ENCODE measurements around the gene TIPARP.

DNA sequence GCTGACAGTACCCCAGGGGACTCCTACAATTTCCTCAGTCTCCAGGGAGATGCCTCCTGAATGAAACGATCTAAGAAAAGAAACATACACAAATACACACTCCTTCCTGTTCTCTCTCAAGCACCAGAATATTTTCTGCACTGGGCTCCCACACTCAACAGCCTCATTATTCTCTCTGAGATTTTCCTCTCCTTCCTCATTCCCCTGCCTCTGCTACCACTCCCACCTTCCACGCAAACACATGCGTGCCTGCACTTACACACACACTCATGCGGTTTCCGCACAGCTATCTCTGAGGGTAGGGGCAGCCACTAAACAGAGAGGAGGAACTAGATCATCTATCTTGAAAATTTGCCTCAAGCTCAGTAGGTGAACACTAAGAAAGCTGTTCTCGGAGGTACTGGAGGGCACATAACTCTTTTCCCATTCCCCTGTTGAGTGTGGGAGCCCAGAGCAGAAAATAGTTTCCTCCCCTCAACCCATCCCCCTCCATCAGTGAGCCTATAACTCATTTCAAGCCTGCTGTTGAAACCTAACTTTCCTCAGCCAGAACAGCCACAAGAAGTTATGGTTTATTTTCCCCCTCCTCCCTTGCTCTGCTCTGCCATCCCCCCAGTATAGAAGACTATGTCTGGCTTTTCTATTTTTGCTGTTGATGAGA, 30.5 kb upstream of the TIPARP start:
- TF ChIP-seq, protein P1, sequence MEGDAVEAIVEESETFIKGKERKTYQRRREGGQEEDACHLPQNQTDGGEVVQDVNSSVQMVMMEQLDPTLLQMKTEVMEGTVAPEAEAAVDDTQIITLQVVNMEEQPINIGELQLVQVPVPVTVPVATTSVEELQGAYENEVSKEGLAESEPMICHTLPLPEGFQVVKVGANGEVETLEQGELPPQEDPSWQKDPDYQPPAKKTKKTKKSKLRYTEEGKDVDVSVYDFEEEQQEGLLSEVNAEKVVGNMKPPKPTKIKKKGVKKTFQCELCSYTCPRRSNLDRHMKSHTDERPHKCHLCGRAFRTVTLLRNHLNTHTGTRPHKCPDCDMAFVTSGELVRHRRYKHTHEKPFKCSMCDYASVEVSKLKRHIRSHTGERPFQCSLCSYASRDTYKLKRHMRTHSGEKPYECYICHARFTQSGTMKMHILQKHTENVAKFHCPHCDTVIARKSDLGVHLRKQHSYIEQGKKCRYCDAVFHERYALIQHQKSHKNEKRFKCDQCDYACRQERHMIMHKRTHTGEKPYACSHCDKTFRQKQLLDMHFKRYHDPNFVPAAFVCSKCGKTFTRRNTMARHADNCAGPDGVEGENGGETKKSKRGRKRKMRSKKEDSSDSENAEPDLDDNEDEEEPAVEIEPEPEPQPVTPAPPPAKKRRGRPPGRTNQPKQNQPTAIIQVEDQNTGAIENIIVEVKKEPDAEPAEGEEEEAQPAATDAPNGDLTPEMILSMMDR (IDR thresholded peaks at IDR 0.05; ENCODE audit: low read depth, low read length, missing input control) = no peak
- TF ChIP-seq JUND (IDR thresholded peaks at IDR 0.05) (no peak), GABPA (IDR thresholded peaks at IDR 0.05 in 1 of 2, conservative IDR thresholded peaks at IDR 0.05 in 1 of 2) (no peak), RXRA (IDR thresholded peaks at IDR 0.05) (no peak), SP1 (IDR thresholded peaks at IDR 0.05) (no peak), TAF1 (conservative IDR thresholded peaks at IDR 0.05) (no peak), EGR1 (IDR thresholded peaks at IDR 0.05; ENCODE audit: low read depth in 2 of 2) (no peak), YY1 (IDR thresholded peaks at IDR 0.05) (no peak), FOXA1 (IDR thresholded peaks at IDR 0.05) (no peak), ZBTB33 (IDR thresholded peaks at IDR 0.05) (no peak), HNF4G (IDR thresholded peaks at IDR 0.05) (no peak)
- TF ChIP-seq, protein P2, sequence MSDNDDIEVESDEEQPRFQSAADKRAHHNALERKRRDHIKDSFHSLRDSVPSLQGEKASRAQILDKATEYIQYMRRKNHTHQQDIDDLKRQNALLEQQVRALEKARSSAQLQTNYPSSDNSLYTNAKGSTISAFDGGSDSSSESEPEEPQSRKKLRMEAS (IDR thresholded peaks at IDR 0.05) = no peak
